ENCODE results near the gene LRRC26. TPM values are rescaled to one million over a fixed set of nuclear protein-coding genes. Genes with fewer than 3 reads are reported as not detected.

The LRRC26 gene
- total and polyA plus RNA-seq, 2 of the 13 experiments (the other 11 are each of a cell fraction or from before 2014, with no cell fraction given), result not detected

- TF ChIP-seq, protein P1, sequence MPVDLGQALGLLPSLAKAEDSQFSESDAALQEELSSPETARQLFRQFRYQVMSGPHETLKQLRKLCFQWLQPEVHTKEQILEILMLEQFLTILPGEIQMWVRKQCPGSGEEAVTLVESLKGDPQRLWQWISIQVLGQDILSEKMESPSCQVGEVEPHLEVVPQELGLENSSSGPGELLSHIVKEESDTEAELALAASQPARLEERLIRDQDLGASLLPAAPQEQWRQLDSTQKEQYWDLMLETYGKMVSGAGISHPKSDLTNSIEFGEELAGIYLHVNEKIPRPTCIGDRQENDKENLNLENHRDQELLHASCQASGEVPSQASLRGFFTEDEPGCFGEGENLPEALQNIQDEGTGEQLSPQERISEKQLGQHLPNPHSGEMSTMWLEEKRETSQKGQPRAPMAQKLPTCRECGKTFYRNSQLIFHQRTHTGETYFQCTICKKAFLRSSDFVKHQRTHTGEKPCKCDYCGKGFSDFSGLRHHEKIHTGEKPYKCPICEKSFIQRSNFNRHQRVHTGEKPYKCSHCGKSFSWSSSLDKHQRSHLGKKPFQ (CRISPR knock-in tag; IDR thresholded peaks at IDR 0.05; ENCODE audit: insufficient replicate concordance), result no peak
- TF ChIP-seq ZNF343 (CRISPR knock-in tag; IDR thresholded peaks at IDR 0.05) (no peak), HMG20A (CRISPR knock-in tag; IDR thresholded peaks at IDR 0.05; ENCODE audit: borderline replicate concordance) (no peak), ZKSCAN1 (IDR thresholded peaks at IDR 0.05; ENCODE audit: low read length) (no peak), SP5 (CRISPR knock-in tag; IDR thresholded peaks at IDR 0.05; ENCODE audit: borderline replicate concordance, low read depth) (no peak), ZBTB7A (CRISPR knock-in tag; IDR thresholded peaks at IDR 0.05) (no peak), HNF1B (CRISPR knock-in tag; IDR thresholded peaks at IDR 0.05) (no peak), MEIS2 (CRISPR knock-in tag; IDR thresholded peaks at IDR 0.05) (0 out of 2 replicates have a peak, but pooled peaks have one; percentile 14), PAWR (CRISPR knock-in tag; IDR thresholded peaks at IDR 0.05; ENCODE audit: borderline replicate concordance) (no peak), ZNF124 (CRISPR knock-in tag; IDR thresholded peaks at IDR 0.05) (no peak), TARDBP (CRISPR knock-in tag; IDR thresholded peaks at IDR 0.05) (no peak), RFX3 (CRISPR knock-in tag; IDR thresholded peaks at IDR 0.05) (no peak), ESRRA (CRISPR knock-in tag; IDR thresholded peaks at IDR 0.05; ENCODE audit: low read depth) (no peak), MXI1 (IDR thresholded peaks at IDR 0.05; ENCODE audit: borderline replicate concordance, low read depth, low read length) (no peak), CC2D1A (CRISPR knock-in tag; IDR thresholded peaks at IDR 0.05) (no peak), ZNF10 (CRISPR knock-in tag; IDR thresholded peaks at IDR 0.05; ENCODE audit: borderline replicate concordance, low read depth) (no peak), ZNF296 (CRISPR knock-in tag; conservative IDR thresholded peaks at IDR 0.05) (0 out of 2 replicates have a peak, but pooled peaks have one; percentile 49), ARNT2 (CRISPR knock-in tag; IDR thresholded peaks at IDR 0.05; ENCODE audit: low read depth) (peak; percentile 54; the same call in 1 of the 2 replicates)
- TF ChIP-seq, protein P2, sequence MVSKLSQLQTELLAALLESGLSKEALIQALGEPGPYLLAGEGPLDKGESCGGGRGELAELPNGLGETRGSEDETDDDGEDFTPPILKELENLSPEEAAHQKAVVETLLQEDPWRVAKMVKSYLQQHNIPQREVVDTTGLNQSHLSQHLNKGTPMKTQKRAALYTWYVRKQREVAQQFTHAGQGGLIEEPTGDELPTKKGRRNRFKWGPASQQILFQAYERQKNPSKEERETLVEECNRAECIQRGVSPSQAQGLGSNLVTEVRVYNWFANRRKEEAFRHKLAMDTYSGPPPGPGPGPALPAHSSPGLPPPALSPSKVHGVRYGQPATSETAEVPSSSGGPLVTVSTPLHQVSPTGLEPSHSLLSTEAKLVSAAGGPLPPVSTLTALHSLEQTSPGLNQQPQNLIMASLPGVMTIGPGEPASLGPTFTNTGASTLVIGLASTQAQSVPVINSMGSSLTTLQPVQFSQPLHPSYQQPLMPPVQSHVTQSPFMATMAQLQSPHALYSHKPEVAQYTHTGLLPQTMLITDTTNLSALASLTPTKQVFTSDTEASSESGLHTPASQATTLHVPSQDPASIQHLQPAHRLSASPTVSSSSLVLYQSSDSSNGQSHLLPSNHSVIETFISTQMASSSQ (IDR thresholded peaks at IDR 0.05; ENCODE audit: low read depth), result no peak
- TF ChIP-seq, protein P2 (CRISPR knock-in tag; IDR thresholded peaks at IDR 0.05; ENCODE audit: borderline replicate concordance), result no peak
Observed at GRCh38 chr9:137168904-137169856, 671 bp downstream of the LRRC26 start (continued).

All from HepG2 (cell line).